Tibial nerve (tissue), 4 donors: ENCODE data around the gene NEIL1.

ENCODE experiments used
- EP300 ChIP-seq, 2 donors: sonication (generic); formaldehyde crosslinking; IDR thresholded peaks; one replicate each; pipeline ENCODE4 v1.6.1; 2017; ENCODE audit warnings: antibody characterized with exemption in 2 of 2, mild to moderate bottlenecking in 1 of 2
- POLR2A ChIP-seq, 2 donors: fragments of 450-650 bp; IDR thresholded peaks; one replicate each; pipeline ENCODE4 v1.6.1; 2017; ENCODE audit warnings: antibody characterized with exemption in 2 of 2, mild to moderate bottlenecking in 2 of 2, moderate library complexity in 2 of 2
- TF ChIP-seq, protein P1 (sequence below), 5 experiments: fragments of 200-600 bp in 3 of 5; fragments of 450-650 bp in 2 of 5; sonication (generic) in 3 of 5; IDR thresholded peaks; one replicate each; pipeline ENCODE4 v1.5.1; 2016 to 2019; ENCODE audit warnings: antibody characterized with exemption in 5 of 5, mild to moderate bottlenecking in 3 of 5, moderate library complexity in 2 of 5

DNA sequence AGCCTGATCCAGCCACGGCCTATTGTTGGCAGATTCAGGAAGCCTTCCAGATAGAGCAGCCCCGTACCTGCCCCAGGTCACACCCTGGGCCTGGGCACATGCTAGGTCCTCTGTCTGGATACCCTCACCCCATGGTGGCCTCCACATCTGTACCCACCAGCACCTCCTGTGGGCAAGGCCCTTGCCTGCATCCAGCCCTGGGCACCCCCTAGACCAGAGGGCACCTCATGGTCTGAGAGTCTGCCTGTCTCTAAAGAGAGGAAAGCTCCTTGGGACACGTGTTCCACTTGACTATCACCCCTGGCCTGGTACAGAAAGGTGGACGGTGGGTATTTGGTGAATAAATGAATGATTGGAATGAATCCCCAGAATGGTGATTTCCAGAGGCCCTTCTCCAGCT lies 19.8 kb upstream of the NEIL1 start:
- TF ChIP-seq, protein P1, sequence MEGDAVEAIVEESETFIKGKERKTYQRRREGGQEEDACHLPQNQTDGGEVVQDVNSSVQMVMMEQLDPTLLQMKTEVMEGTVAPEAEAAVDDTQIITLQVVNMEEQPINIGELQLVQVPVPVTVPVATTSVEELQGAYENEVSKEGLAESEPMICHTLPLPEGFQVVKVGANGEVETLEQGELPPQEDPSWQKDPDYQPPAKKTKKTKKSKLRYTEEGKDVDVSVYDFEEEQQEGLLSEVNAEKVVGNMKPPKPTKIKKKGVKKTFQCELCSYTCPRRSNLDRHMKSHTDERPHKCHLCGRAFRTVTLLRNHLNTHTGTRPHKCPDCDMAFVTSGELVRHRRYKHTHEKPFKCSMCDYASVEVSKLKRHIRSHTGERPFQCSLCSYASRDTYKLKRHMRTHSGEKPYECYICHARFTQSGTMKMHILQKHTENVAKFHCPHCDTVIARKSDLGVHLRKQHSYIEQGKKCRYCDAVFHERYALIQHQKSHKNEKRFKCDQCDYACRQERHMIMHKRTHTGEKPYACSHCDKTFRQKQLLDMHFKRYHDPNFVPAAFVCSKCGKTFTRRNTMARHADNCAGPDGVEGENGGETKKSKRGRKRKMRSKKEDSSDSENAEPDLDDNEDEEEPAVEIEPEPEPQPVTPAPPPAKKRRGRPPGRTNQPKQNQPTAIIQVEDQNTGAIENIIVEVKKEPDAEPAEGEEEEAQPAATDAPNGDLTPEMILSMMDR (IDR thresholded peaks at IDR 0.05) = no peak
- TF ChIP-seq POLR2A (IDR thresholded peaks at IDR 0.05) (no peak), EP300 (IDR thresholded peaks at IDR 0.05) (no peak)
